Vagina (tissue), 2 donors: ENCODE measurements around the gene RASGRP4.

ENCODE experiments used
- CTCF ChIP-seq, 3 experiments: fragments of 450-650 bp in 2 of 3; fragments of 200-600 bp in 1 of 3; sonication (generic) in 1 of 3; IDR thresholded peaks; one replicate each; pipeline ENCODE4 v1.5.1; 2017 to 2019; ENCODE audit warnings: antibody characterized with exemption in 3 of 3, mild to moderate bottlenecking in 2 of 3, moderate library complexity in 2 of 3
- POLR2AphosphoS5 ChIP-seq, 2 donors: sonication (generic); formaldehyde crosslinking; IDR thresholded peaks; one replicate each; pipeline ENCODE4 v1.9.0; 2017; ENCODE audit warnings: antibody characterized with exemption in 2 of 2, mild to moderate bottlenecking in 2 of 2, low read depth in 1 of 2; ENCODE audit not compliant: insufficient read depth in 1 of 2

GRCh38 chr19:38385057-38385803 is 40.8 kb downstream of the RASGRP4 start:
- no peak for TF ChIP-seq POLR2AphosphoS5 (IDR thresholded peaks at IDR 0.05; ENCODE audit: insufficient read depth in 1 of 2, low read depth in 1 of 2)
- TF ChIP-seq CTCF (IDR thresholded peaks at IDR 0.05) = no peak
